Measurements from ENCODE around the gene ZC3H15.

The ZC3H15 gene

DNA sequence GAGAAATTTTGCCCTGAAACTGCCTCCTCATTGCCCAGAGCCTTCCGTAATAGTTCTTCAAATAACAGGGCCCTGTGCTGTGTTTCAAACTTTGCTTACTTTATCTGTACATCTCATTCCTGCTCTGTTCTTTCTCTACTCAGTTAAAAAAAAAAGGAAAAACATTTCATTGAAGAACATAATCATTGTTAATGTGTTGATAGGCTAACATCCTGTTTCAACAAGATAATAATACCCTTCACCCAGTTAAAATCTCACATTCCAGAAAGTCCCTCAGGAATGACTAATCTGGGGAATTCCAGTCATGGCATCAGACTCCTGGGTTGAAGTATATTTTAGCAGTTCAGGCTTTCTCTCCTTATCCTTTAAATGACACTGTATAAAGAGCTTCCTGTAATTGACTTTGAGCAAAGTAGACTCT is 58.2 kb downstream of the ZC3H15 start:
- no peak for TF ChIP-seq ZNF274 (IDR thresholded peaks at IDR 0.05; ENCODE audit: low read depth, low read length)
- no peak overlapping the region for H3K4me3 ChIP-seq (ENCODE audit: low read length)

DNA sequence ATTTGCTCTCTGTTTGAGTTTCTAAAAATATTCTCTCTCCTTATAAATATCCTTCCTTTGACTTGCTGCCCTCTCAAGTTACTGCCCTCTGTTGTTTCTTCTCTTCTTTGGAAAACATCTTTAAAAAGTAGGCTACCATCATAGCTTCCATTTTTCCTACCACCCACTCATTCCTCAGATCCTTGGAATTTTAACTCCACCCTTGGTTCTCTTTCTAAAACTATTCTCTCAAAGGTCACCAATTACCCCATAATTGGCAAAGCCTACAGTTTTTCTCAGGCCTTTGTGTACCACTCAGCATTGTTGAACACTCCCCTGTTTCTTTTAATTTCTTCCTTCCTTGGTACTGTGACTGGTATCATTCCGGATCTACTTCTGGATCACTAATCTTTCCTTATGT is 60.8 kb downstream of the ZC3H15 start:
- no peak for TF ChIP-seq ZNF274 (IDR thresholded peaks at IDR 0.05; ENCODE audit: low read depth, low read length)
- H3K4me3 ChIP-seq (ENCODE audit: low read length), result no peak overlapping the region

DNA sequence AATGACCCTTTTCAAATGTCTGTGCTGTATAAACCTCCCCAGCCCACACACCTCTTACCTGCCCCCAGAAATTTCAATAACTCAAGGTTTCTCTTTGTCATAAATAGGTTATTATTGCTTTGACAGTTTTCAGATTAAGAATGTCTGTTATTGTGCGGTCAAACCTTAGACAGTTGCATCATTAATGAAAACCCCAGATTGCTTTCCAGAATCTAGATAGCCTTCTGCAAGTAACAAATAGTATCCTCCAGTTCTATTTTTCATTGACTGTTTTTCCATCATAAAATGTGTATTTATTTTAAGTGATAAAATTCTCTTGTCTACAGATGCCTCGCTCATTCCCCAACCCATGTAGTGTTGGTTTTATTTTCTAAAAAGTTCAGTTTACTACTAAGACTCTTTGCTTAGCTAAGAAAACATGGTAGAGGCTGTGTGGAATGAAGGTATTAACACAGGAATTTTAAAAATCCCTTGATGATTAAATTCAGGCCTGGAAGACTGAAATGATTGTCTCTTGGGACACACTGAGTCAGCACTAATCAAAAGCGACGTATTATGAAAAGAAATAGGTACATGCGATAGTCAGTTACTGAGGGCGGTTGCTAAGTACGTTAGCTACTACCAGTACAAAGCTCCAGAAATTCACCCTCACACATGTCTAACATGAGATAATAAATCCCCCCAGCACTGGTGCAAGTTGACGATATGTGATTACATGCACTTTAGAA is 65.4 kb downstream of the ZC3H15 start:
- no peak overlapping the region for H3K4me3 ChIP-seq (ENCODE audit: low read length)
- TF ChIP-seq ZNF274 (IDR thresholded peaks at IDR 0.05; ENCODE audit: low read depth, low read length), result no peak

DNA sequence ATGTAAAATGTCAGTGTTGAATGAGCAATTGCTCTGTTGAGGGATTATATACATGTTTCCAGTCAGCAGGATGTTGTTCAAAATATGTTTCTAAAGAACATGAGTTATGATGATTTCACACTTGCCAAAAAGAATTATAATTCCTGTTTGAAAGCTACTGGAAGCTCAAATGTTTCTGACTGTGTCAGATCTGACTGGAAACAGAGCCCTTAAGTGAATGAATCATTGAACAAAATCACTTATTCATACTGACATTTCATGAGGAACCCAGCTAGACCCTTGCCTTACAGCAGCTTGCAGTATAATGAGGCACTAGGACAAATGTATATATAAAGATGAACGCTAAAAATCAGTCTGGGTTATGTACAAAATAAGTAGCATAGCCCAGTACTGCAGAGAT is 68.4 kb downstream of the ZC3H15 start:
- TF ChIP-seq ZNF274 (IDR thresholded peaks at IDR 0.05; ENCODE audit: low read depth, low read length), result no peak
- no peak overlapping the region for H3K4me3 ChIP-seq (ENCODE audit: low read length)

DNA sequence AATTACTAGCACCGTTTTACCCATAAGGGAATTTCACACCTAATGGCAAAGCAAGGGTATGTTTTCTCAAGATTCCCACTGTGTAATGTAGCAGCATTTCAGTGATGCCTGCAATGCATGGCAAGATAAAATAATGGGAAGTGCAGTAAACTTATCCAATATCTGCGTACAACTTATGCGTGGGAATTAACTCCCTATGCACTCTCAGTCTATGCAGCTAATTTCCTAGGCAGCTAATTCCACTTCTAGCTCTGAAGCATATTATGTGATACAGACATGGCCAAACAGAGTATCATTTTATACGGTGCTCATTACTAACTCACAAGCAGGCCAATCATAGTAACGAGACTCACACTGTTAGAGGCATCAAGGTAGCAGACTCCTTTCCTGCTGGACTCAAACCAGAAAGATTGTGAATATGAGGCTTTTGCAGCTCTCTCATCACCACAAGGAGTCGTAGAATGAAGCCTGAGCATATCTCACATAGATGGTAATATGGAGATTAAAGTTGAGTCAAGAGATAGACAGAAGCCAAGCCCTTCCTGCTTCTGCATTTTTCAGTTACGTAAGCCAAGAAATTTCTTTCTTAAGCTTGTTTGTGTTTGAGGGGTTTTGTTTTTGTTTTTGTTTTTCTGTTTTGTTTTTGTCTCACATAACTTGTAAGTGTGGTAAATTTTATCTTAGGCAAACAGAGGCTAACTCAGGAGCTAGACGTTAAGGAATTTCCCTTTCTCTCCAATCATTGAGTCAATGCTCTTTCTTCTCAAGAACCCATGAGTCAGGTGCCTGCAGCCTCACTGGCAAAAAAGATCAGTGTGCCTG is 69.0 kb downstream of the ZC3H15 start:
- no peak overlapping the region for H3K4me3 ChIP-seq (ENCODE audit: low read length)
- TF ChIP-seq ZNF274 (IDR thresholded peaks at IDR 0.05; ENCODE audit: low read depth, low read length), result no peak

DNA sequence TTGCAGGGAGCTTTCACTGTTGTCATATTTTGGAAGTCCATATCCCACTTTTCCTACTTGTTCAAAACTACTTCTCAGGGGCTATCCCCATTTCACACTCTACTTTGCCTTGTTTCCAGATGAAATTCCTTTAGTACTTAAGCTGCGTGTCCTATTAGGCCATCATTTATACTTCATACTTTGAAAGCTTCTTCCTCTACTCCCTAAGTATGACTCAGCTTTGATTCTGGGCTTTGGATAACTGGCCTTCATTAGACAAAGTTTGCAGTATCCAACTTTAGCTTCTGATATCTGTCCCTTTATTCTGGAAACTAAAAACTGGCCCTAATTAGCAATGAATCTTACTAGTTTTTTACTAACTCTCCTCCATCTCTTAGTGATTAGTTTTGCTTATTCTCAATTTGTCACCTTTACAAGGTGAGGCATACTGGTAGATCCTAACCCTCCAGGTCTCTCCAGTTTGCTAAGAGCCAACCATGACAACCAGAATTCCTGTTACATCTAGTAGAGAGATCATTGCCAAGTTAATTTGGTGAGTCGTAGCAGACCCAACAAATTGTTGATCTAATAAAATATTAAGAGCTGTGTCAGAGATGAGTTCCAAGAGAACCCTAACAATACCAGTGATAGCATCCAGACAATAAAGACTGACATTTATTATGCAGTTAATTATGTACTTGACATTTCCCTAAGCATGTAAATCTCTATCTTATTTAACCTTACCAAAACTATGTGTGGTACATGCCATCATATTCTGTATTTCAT is 72.6 kb downstream of the ZC3H15 start:
- TF ChIP-seq ZNF274 (IDR thresholded peaks at IDR 0.05; ENCODE audit: low read depth, low read length), result no peak
- H3K4me3 ChIP-seq (ENCODE audit: low read length), result no peak overlapping the region
